ENCODE results near the gene MX2.

Gene MX2

DNA sequence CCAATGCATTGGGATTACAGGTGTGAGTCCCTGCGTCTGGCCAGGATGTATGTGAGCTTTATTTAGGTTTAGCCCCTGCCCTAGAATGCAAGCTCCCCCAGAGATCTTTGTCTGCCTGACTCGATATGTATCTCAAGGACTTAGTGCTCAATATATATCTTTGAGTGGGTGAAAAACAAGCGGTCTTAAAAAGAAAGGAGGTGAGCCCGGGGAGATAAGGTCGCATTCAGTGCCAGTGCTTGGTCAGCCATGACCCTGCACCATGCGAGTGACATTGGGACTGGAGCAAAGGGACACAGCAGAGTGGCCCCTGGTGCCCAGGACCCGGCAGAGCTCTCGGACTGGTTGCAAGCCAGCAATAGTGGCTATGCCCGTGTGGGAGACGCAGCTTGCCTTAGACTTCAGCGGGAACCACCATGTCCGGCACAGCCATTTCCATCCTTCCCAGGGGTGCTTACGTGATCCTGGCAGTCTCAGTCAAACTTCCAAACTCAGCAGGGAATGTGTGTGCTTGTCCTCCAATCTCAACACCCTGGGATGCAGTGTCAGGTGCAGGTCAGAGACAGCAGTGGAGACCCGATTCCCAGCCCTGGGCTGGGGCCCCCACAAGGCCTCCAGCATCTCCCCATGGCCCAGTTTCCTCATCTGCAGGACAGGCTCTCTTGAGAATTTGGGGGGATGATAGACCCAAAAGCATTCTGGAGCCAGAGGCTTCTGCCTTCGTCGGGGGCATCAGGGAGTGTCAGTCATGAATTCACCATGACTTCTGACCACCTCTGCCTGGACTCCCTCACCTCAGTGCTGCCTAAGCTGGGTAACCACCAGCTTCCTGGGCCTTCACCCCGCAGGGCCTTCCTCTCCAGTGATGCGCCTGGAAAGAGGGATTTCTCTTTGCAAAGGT lies 1.8 kb downstream of the MX2 start:
- no peak for DNase-seq (ENCODE audit: low read depth in 2 of 2)

DNA sequence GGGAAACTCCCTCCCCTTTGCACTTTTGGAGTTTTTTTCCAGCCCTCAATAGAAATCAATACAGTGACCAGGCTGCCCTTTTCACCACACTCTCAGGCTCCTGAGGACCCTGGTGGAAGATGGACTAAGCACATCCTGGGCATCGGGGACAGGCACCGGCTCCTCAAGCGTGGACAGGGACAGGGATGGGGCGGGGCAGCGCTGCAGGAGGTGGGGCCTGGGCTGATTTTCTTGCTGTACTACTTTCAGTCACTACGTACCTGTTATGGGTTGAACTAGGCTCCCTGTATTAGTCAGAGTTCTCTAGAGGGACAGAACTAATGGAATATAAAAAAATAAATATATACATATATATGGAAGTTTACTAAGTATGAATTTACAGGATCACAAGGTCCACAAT lies 2.5 kb downstream of the MX2 start:
- no peak for DNase-seq (ENCODE audit: low read depth in 2 of 2)

DNA sequence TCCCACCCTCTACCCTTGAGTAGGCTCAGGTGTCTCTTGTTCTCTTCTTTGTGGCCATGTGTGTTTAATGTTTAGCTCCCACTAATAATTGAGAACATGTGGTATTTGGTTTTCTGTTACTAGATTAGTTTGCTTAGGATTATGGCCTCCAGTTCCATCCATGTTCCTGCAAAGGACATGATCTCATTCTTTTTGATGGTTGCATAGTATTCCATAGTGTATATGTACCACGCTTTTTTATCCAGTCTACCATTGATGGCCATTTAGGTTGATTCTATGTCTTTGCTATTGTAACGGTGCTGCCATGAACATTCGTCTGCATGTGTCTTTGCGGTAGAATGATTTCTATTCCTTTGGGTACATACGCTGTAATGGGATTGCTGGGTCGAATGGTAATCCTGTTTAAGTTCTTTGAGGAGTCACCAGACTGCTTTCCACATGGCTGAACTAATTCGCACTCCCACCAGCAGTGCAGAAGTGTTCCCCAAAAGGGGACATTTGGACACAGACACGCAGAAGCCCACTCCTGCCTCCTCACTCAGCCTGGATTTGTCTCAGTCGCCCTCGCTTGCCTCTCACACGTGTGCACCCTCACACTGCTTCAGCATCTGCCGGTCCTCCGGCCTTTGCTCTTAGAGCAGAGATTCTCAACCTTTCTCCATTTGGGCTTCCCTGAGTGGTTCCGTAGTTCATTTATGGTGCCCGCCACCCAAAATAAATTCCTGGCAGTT lies 3.7 kb downstream of the MX2 start:
- no peak for DNase-seq (ENCODE audit: low read depth in 2 of 2)

DNA sequence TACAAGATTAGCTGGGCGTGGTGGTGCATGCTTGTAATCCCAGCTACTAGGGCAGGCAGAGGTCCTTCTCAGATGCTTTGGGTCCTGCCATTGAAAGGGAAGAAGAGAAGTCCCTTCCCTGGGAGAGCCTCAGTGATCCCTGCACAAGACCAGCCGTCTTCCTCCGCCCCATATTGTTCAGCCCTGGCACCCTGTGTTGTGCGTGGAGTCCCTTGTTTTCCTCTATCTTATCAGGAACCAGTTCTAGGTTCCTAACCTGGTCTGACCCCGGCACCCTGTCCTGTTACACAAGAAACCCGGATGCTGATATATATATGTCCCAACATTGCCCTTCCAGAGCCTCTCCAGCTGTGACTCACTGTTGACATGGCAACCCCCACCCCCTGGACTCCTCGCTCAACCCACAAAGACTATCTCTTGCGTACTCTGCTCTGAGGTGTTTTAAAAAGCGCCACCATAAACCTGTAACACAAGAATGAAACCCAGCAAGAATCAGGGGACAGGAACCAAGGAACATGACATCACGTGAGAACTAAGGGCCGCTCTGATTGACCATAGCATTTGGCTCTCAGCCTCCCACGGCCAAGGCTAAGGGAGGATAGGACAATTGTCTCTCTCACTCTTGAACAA lies 4.8 kb downstream of the MX2 start:
- DNase-seq (ENCODE audit: low read depth in 2 of 2): no peak

DNA sequence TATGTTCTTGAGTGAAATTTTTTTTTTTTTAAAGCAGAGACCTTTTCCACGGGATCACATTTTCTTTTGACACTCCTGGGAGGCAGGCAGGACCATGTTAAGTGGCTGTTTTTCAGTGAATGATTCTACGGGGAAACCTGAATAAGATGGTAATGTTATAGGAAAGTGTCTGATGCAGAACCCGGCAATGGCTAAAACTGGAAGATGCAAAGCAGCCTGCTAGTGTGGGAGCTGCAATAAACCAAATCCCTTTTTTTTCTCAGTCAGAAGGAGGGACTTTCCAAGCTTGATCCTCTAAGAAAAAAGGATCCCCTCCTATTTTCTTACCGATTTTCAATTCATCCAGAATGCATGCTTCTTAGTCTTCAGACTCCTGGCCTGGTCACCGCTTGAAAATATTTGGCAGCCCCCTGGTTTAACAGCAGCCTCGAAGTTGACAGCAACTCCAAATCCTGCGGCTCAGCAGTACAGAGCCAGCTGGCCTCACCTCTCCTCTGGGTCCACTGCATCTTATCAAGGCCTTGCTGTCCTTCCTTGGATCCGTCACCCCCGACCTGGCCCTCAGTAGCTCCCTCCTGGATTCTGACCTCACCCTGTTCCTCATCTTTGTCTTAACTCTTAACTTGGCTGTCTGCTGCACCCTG lies 5.6 kb downstream of the MX2 start:
- DNase-seq (ENCODE audit: low read depth in 2 of 2): no peak

DNA sequence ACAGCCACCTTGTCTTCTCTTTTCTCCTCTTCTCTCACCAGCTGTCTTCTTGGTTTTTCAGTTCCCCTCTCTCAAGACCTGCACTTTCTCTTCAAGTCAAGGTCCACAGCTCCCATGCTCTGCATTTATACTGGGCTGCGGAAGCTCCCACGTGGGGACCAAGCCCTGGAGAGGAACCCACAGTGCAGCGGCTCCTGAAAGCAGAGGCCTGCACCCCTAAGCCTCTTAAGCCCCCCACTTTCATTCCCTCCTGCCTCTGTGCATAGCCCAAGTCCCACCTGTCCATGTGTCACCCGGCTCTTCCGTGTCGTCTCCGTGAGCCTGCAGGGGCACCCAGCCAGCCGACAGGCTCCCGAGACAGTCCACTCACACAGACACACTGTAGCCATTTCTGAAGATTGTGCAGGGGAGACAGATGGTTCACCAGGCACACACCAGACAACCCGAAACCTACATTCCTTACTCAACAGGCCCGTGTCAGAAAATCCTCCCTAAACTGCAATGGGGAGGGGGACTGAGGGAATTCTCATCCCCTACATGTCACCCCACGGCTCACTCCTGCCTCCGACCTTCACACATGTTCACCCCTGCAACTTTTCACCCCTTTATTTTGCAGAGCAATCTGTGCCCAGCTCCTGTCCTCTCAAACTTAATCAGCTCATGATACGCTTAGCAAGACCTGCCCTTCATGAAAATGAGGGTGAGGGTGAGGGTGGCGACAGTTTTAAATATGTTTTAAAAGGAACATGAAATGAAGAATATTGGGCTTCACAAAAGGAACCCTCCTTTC lies 6.3 kb downstream of the MX2 start:
- DNase-seq (ENCODE audit: low read depth in 2 of 2): no peak

DNA sequence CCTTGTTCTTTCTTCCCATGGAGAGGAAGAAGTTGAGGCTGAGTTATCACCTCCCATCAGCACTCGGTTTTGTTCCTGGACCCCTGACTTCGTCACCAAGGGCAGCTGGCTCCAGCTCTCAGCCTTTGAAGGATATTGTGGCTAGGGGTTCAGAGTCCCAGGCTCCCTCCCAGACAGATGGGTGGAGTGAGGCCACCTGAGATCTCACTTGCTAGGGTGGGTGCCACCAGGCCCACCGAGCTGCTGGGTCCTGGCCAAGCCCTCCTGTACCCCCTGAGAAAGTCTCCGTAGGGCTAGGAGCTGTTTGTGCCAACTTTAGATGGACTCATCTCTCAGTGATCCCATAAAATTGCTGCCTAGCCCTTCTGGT lies 6.9 kb downstream of the MX2 start:
- DNase-seq (ENCODE audit: low read depth in 2 of 2): no peak

DNA sequence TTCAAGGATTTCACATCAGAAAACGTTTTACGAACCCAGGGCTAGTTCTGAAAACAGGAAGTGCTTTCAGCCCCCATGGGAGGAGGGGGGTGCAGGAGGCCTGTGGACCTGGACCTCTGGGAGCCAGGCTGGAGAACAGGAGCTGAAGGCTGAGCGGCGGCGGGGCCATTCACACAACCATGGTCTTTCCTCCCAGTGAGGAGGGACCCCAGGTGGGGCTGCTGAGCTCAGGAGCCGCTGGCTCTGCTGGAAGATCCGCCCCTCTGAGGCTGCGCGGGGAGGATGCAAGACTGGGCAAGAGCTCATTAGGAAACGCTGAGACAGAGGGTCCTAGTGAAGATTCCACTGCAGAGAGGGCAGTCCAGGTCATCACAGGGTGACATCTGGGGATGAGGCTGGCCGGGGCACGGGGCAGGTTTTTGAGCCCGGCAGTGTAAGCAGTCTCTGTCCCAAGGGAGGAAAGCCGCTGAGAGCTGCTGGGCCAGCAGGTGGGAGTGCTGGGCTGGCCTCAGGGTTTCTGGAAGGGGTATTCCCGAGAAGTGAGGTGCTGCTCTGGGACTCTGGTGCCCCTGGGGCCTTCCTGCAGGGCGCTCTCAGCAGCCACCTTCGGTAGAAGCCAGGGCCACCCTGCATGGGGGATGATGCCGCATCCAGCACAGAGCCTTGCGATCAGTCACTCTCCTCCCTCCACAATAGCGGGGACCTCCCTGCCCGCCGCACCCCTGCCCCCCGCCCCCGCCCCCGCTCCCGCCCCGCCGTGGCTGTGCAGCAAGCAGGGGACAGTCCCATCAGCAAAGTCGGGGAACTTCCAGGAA lies 7.5 kb downstream of the MX2 start:
- DNase-seq (ENCODE audit: low read depth in 2 of 2): no peak

DNA sequence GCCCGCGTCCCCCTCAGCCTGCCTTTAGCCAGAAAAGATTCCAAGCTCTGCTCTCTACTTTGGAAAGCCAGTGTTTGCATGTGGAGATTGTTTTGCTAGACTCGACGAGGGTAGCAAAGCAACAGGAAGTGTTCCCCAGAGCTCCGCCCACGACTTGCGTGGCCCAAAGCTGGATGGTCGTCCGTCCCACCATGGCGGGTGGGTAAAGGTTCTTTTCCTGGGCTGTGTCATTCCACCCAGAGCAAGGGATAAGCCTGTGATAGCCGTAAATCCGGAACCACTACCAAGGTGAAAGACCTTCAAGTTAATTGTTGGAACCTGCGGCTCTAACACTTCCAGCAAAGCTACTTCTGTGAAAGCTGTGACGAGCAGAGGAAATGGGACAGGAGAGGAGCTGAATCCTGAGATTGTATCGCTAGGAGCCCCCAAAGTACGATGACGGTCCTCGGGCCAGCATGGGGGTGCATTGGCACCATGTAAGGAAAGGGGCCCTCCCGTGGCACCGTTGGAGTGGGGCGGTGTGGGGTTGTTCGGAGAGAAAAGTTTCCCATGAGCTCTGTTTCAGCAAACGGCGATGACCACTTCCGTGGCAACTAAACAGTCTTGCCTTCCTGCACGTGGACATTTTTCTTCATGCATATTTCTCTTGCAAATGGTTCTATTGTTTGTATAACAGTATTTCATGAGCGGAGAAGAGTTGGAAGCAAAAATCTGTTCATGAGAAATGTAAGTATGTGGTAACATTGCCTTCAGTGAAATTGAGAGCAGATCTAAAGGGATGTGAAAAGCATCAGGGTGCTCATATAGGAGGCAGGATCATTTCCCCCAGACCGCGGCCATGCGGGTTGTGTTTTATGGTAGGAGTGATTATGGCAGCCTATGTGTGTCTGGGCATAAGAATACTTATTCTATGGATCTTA lies 8.4 kb downstream of the MX2 start:
- DNase-seq (ENCODE audit: low read depth in 2 of 2): no peak

DNA sequence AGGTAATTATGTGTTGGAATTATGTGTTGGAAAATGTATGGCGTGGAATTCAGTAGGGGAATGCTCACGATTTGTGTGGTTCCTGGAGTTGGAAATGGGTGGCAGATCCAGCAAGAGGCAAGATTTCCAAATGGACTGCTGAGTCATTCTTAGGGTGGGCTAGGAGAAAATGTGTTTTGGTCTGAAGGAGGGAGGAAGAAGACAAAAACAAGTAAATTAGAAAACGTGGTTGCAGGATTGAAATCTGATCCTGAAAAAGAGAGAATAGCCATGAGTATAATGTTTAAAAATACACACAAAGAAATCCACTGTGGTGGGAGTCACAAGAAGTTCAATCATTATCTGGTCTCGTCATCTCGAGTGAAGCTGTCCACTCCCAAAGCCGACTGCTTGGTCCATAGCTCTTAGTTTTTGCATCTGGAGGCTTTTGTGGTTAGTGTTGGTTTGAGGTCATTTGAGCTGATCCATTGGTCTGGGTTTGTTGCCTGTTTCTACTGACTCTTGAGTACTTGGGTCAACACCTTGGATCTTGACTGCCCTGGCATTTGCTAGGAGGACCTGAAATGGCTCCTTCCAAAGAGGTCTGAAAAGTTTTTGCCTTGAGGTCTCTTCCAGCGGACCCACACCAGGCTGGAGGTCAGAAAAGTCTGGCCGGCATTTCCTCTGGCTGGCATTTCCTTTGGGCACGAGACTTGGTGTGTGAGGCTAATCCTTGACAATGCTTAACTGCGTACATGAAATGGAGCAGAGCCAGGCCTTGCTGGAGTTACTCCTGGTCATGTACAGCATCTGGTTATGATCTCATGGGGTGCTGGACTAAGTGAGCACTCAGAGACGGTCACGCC lies 9.2 kb downstream of the MX2 start:
- no peak for DNase-seq (ENCODE audit: low read depth in 2 of 2)

DNA sequence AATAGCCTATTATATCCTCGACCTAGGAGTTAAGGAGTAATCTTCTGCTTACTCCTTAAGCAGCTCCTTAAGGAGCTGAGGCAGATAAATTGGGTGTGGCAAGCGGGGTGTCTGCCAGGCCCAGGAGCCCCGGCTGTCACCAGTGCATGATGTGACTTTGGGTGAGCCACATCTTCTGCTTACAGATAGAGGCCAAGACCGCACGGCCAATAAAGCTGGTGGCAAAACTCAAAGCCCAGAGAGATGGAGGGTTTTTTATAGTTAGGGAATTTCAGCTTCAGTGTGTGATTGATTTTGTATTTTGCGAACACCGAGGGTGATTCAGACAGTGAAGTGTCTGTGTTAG lies 9.8 kb downstream of the MX2 start:
- no peak for DNase-seq (ENCODE audit: low read depth in 2 of 2)

DNA sequence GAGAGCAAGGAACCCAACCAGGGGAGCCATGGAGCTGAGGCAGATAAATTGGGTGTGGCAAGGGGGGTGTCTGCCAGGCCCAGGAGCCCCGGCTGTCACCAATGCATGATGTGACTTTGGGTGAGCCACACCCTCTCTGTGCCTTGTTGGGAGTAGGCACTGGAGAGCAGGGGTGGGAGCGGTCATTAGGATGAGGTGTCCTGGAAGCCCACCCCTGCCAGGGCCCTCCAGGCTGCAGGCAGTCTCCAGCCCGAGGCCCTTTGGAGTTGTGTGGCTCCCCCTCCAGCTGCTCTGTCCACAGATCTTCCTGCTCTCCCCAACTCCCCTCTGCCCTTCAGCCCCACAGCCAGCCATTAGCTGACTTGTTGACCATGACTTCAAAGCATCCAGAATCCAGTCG lies 11.4 kb downstream of the MX2 start:
- DNase-seq (ENCODE audit: low read depth in 2 of 2): no peak

DNA sequence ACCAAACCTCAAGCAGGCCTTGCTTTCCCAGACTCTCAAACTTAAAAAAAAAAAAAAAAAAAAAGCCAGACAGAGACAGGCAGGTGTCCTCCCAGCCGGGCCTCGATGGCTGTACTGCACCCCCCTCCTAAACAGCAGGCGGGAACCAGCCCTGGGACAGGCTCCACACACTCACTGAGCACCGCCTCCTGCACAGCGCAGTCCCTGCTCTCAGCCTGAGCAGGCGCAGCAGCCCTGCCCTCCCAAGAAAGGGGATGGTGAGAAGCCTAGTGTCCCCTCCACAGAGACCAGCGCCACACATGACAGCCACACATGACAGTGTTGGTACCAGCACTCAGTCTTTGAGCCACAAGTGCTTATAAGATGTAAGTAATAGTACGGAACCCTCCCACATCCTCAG lies 11.9 kb downstream of the MX2 start:
- no peak for DNase-seq (ENCODE audit: low read depth in 2 of 2)

DNA sequence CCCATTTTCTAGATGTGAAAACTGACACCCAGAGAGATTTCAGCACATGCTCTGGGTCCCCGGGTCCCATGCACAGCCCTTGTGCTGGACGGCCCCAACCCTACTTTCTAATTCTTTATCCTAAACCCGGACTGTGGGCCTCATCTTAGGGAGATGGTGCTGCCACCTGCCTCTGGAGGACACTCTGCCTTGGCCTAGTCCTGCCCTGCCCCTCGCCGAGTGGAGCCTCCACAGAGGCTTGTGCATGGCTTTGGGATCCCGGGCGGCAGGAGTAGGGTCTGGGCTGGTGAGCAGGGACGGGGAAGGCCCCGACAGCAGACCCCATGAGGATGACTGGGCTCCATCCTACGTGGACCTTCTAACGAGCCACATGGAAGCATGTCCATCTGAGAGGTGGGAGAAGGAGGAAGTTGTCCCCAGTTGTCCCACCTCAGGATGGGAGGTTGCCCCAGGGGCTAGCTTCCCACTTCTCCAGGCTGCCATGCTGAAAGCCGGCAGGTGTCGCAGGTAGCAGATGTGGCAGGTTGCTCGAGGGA lies 12.4 kb downstream of the MX2 start:
- DNase-seq (ENCODE audit: low read depth in 2 of 2): no peak

DNA sequence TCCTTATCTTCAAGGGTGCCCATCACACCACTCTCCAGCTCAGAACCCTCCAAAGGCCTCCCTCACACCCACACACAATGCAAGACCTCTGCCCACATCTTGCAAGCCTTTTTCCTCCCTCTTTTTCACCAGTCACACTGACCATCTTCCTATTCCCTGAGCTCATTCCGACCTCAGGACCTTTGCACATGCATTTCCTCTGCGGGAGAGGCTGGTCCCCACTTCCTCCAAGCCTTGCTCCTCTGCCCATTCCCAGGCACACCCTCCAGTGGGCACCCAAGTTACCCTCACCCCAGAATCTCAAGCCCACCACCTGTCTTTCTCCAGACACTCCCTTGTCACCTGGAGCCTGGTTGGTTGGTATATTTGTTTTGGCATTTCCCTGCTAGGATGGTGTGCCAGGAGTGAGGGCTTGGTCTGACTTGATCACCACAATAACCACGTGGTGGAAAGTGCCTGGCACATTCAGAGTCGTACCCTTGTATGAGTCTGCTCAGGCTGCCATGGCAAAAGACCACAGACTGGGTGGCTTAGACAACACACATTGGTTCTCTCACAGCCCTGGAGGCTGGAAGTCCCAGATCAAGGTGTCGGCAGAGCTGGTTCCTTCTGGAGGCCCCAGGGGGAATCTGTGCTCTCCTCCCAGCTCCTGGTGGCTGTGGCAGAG lies 13.2 kb downstream of the MX2 start:
- no peak for DNase-seq (ENCODE audit: low read depth in 2 of 2)

DNA sequence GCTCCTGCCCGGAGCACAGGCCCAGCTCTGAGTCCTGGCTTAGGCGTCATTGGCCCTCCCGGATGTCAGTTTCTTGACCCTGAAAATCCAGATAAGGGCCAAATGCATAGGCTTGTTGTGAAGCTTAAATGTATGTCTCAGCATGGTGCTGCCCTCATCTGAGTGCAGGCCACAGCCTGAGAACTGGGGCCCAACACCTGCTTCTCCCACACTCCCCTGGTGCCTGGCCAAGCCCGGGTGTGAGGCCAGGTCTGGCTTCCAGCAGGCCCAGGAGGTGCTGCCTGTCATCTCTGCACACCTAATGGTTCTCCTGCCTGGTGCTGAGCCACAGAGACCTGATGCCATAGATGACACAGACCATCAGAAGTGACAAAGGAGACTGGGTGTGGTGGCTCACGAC lies 14.0 kb downstream of the MX2 start:
- DNase-seq (ENCODE audit: low read depth in 2 of 2): no peak

DNA sequence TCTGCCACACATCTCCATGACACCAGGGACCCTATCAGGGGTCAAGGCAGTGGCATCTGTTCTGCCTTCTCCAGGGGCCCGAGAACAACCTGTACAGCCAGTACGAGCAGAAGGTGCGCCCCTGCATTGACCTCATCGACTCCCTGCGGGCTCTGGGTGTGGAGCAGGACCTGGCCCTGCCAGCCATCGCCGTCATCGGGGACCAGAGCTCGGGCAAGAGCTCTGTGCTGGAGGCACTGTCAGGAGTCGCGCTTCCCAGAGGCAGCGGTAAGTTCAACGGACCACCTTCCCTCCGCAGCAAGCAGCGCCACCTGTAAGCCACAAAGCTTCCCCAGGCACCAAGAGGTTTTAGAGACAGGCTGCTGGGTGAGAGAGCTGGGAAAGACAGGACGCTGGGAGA lies 15.9 kb downstream of the MX2 start:
- no peak for DNase-seq (ENCODE audit: low read depth in 2 of 2)

DNA sequence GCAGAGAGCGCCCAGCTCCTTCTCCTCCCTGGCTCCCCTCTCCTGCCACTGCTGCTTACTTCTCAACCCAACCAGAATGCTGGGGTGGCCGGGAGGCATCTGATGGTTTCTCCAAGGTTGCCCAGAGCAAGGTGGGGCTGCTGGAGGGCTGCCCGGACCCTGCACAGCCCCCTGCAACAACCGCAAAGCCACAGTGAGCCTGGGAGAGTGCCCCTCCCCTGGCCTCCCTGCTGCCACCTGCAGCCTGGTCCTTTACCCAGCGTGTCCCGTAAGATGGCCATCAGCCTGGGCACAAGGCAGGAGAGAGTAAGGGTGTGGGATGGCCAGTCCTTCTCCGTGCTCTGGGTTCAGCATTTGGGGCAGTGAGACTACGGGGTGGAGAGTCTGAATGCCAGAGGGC lies 17.0 kb downstream of the MX2 start:
- DNase-seq (ENCODE audit: low read depth in 2 of 2): no peak
